Activated naive CD4-positive, alpha-beta T cell treated with anti-CD3 and anti-CD28 coated beads, Interleukin-2, amount 50 U/mL, for 24 hours (primary cell): ENCODE data around the gene CLIP1.
"Not testable (repeated sequence)": the region's sequence is repeated elsewhere in the genome, so short reads cannot be mapped to it uniquely, and the experiment has no call there.

Source experiments
- H3K27ac Mint-ChIP-seq: one replicate; pipeline ENCODE4 v1.8.0; 2021; ENCODE audit warnings: mild to moderate bottlenecking, mixed read lengths
- H3K27me3 Mint-ChIP-seq: one replicate; pipeline ENCODE4 v1.8.0; 2021; ENCODE audit warnings: mixed read lengths
- H3K36me3 Mint-ChIP-seq: one replicate; pipeline ENCODE4 v1.8.0; 2021; ENCODE audit warnings: mixed read lengths
- H3K4me1 Mint-ChIP-seq: one replicate; pipeline ENCODE4 v1.8.0; 2021; ENCODE audit warnings: mixed read lengths
- H3K4me3 Mint-ChIP-seq: one replicate; pipeline ENCODE4 v1.8.0; 2021; ENCODE audit warnings: mild to moderate bottlenecking, mixed read lengths
- H3K9me3 Mint-ChIP-seq: one replicate; pipeline ENCODE4 v1.8.0; 2021; ENCODE audit warnings: mixed read lengths

CLIP1 gene

DNA sequence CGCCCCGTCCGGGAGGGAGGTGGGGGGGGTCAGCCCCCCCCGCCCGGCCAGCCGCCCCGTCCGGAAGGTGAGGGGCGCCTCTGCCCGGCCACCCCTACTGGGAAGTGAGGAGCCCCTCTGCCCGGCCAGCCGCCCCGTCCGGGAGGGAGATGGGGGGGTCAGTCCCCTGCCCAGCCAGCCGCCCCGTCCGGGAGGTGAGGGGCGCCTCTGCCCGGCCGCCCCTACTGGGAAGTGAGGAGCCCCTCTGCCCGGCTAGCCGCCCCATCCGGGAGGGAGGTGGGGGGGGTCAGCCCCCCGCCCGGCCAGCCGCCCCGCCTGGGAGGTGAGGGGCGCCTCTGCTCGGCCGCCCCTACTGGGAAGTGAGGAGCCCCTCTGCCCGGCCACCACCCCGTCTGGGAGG lies 64.9 kb downstream of the CLIP1 start:
- peaks cover 11% of the 10 kb centered on the region for H3K4me1 Mint-ChIP-seq
- peaks cover 16% of the 10 kb centered on the region for H3K36me3 Mint-ChIP-seq
- not testable (repeated sequence) for H3K9me3 Mint-ChIP-seq, H3K4me3 Mint-ChIP-seq, H3K27me3 Mint-ChIP-seq, H3K27ac Mint-ChIP-seq

DNA sequence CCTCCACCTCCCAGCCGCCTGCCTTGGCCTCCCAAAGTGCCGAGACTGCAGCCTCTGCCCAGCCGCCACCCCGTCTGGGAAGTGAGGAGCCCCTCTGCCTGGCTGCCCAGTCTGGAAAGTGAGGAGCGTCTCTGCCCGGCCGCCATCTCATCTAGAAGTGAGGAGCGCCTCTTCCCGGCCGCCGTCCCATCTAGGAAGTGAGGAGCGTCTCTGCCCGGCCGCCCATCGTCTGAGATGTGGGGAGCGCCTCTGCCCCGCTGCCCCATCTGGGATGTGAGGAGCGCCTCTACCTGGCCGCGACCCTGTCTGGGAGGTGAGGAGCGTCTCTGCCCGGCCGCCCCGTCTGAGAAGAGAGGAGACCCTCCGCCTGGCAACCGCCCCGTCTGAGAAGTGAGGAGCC lies 65.5 kb downstream of the CLIP1 start:
- H3K36me3 Mint-ChIP-seq, result peaks cover 16% of the 10 kb centered on the region

DNA sequence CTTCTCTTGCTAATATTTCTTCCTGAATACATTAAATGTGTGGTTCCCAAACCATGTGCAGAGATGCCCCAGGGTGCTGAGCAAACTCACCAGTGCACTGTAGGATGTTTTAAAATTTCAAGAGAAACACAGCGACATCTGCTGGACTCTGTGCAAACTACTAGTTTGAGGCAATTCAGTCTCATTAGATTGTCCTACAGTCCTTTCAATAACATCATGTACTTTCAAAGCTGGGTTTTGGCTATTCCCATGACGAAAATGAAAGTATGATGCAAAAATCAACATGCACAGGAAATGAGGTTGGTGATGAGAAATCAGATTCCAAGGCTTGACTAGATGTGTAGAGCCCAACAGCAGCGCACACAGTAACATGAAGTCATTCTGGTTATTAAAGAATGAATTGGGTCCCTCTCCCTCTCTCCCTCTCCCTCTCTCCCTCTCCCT lies 66.3 kb downstream of the CLIP1 start:
- Mint-ChIP-seq H3K36me3 (peaks cover 16% of the 10 kb centered on the region), H3K4me1 (peaks cover 15% of the 10 kb centered on the region), H3K27ac (no peak overlapping the region), H3K27me3 (no peaks in the 10 kb centered on the region), H3K9me3 (no peaks in the 10 kb centered on the region), H3K4me3 (no peak overlapping the region)

More for the DNA sequence above, 65.5 kb downstream of the CLIP1 start:
- H3K9me3 Mint-ChIP-seq, H3K4me3 Mint-ChIP-seq, H3K27me3 Mint-ChIP-seq, H3K27ac Mint-ChIP-seq: not testable (repeated sequence)
- H3K4me1 Mint-ChIP-seq, result peaks cover 15% of the 10 kb centered on the region

DNA sequence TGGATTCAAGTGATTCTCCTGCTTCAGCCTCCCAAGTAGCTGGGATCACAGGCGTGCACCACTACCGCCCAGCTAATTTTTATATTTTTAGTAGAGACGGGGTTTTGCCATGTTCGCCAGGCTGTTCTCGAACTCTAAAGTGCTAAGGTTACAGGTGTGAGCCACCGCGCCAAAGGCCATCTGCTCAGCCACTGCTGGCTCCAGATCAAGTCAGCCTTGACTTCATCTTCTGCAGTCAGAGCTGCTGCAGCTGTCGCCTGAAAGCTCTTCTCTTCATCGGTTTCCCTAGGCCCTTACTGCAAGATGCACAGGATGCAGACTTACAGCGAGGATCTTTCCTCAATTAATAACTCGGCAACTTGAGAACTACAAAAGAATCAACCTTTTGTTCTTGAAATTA lies 66.8 kb downstream of the CLIP1 start:
- Mint-ChIP-seq H3K27ac (no peak overlapping the region), H3K27me3 (no peaks in the 10 kb centered on the region), H3K36me3 (peaks cover 17% of the 10 kb centered on the region), H3K4me1 (peaks cover 15% of the 10 kb centered on the region), H3K9me3 (no peaks in the 10 kb centered on the region), H3K4me3 (no peak overlapping the region)

DNA sequence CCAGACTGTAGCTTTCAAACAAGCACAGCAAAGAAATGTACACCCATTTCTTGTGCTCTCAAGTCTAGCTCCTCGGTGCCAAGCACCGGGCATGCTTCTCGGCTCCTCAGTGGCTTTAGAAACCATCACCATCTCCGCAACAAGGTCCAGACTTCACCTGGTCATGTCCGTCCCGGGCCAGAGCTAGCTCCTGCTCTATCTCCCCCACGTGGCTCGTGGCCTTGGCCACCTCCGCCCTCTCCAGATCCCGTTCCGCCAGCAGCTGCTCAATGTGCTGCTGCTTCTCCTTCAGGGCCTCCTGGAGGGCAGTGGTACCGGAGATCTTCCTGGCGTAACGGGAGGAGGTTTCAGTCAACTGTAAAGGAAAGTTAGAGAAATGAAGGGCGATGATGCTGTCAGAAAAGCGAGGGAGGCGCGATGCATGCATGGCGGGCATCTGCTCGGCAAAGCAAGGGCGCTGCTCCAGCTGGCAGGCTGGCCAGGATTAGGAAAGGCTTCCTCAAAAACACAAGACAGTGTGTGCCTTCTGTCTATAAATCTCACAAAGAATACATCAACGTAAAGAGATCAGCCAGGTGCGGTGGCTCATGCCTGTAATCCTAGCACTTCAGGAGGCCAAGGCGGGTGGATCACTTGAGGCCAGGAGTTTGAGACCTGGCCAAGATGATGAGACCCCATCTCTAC lies 67.4 kb downstream of the CLIP1 start:
- no peaks in the 10 kb centered on the region for H3K9me3 Mint-ChIP-seq
- H3K27ac Mint-ChIP-seq, result no peak overlapping the region
- peaks cover 15% of the 10 kb centered on the region for H3K4me1 Mint-ChIP-seq
- peaks cover 19% of the 10 kb centered on the region for H3K36me3 Mint-ChIP-seq
- no peak overlapping the region for H3K4me3 Mint-ChIP-seq
- H3K27me3 Mint-ChIP-seq, result no peaks in the 10 kb centered on the region

DNA sequence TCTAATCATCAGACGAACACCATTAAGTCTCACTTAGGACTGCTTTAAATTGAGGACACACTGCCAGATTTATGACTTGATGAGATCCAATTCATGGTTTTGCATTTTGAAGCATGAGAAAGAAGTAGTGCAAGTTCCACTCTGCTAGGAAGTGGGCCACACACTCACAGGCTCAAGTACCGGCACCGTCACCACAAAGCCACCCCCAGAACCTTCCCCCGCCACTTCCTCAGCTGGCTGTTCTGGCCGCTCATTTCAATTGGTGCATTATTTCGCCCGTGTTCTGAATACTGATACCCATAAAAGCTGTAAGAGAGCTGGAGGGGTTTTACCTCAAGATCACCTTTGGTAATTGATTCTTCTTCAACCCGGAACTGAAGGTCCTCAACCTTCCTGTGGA lies 70.1 kb downstream of the CLIP1 start:
- peaks cover 15% of the 10 kb centered on the region for H3K4me1 Mint-ChIP-seq
- H3K4me3 Mint-ChIP-seq, result no peak overlapping the region
- no peaks in the 10 kb centered on the region for H3K9me3 Mint-ChIP-seq
- no peaks in the 10 kb centered on the region for H3K27me3 Mint-ChIP-seq
- H3K36me3 Mint-ChIP-seq, result peaks cover 20% of the 10 kb centered on the region
- no peak overlapping the region for H3K27ac Mint-ChIP-seq

DNA sequence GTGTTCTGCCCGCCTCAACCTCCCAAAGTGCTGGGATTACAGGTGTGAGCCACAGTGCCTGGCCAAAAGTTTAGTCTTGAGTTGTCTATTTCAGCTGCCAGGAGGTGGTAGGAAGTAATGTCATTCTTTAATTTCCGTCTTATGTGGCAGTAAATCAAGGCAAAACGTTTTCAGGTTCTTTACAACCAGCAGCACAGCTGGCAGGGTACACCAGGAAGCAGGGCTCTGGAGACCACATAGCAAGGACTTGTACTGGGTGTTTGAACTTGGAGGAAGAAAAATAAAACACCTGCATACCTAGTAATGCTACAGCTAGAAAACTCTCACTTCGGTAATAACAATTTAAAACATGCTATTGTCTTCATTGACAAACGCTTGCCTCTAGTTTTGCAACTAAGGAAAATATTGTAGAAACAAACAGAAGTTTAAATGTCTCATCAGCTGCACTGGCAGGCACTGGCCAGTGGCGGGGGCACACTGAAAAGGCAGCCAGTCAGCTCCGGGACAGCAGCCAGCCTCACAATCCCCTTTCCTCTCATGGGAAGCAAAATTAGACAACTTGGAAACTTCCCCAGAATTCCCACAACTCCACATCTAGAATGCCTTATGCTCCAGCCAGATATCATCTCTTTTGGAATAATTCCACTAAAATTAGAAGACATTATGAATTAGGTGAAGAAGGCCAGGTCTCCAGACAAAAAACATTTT lies 72.2 kb downstream of the CLIP1 start:
- no peaks in the 10 kb centered on the region for H3K27me3 Mint-ChIP-seq
- H3K4me3 Mint-ChIP-seq, result no peak overlapping the region
- H3K27ac Mint-ChIP-seq, result no peak overlapping the region
- peaks cover 9% of the 10 kb centered on the region for H3K4me1 Mint-ChIP-seq
- H3K9me3 Mint-ChIP-seq, result no peaks in the 10 kb centered on the region
- peaks cover 17% of the 10 kb centered on the region for H3K36me3 Mint-ChIP-seq

DNA sequence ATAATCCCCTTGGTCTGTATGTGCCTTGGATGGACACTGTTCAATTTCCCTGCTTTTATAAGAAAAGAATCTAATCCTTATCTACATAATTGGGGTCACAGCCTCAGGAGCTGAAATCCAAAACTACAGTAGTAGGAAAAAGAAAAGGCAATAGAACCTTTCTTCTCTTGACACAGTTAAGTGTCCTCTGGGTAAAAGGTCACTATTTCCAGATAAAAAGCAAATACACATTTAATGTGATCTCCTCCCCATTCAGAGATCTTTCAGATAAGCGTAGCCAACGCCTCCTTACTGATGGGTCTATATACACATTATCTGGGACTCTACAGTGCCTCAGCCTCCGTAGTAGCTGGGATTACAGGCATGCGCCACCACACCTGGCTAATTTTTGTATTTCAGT lies 73.4 kb downstream of the CLIP1 start:
- H3K36me3 Mint-ChIP-seq, result peaks cover 11% of the 10 kb centered on the region
- H3K9me3 Mint-ChIP-seq, result no peaks in the 10 kb centered on the region
- no peak overlapping the region for H3K4me3 Mint-ChIP-seq
- peaks cover 9% of the 10 kb centered on the region for H3K4me1 Mint-ChIP-seq
- no peak overlapping the region for H3K27ac Mint-ChIP-seq
- H3K27me3 Mint-ChIP-seq, result no peaks in the 10 kb centered on the region

DNA sequence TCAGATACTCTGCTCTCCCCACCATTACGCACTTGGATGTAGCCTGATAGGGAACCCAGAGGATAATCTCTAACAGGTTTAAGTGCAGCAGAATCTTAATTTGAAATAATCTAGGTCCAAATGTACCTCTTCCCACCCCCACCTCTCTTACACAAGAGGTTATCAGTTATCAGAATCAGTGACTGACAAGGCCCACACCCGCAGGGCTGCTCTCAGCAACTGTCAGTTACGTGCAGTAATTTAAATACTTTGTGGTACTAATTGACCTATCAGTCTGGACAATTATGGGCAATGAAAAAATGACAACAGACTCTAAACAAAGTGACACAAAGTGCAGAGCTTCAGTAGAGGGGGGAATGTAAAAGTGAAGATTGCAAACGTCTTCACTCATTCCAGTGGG lies 74.0 kb downstream of the CLIP1 start:
- H3K36me3 Mint-ChIP-seq, result peaks cover 10% of the 10 kb centered on the region
- H3K27ac Mint-ChIP-seq, result no peak overlapping the region
- no peaks in the 10 kb centered on the region for H3K27me3 Mint-ChIP-seq
- H3K4me1 Mint-ChIP-seq, result peaks cover 9% of the 10 kb centered on the region
- H3K9me3 Mint-ChIP-seq, result no peaks in the 10 kb centered on the region
- H3K4me3 Mint-ChIP-seq, result no peak overlapping the region

DNA sequence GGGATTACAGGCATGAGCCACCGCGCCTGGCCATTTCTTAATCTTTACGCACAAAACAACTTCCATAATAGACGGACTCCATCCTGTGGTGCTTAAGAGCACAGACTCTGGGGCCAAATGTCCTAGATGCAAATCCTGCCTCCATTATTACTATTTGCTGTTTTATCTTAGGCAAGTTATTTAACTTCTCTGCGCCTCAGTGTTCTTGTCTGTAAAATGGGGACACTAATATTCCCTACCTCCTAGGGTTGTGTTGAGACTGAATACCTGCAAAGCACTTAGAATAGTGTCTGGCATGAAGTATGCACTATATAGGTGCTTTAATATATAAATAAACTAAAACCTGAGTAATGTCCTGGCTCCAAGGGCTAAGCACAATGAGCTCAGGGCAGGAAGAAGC lies 76.4 kb downstream of the CLIP1 start:
- H3K36me3 Mint-ChIP-seq, result peaks cover 10% of the 10 kb centered on the region
- no peaks in the 10 kb centered on the region for H3K4me1 Mint-ChIP-seq
- H3K4me3 Mint-ChIP-seq, result no peak overlapping the region
- no peaks in the 10 kb centered on the region for H3K9me3 Mint-ChIP-seq
- H3K27me3 Mint-ChIP-seq, result no peaks in the 10 kb centered on the region
- no peak overlapping the region for H3K27ac Mint-ChIP-seq

DNA sequence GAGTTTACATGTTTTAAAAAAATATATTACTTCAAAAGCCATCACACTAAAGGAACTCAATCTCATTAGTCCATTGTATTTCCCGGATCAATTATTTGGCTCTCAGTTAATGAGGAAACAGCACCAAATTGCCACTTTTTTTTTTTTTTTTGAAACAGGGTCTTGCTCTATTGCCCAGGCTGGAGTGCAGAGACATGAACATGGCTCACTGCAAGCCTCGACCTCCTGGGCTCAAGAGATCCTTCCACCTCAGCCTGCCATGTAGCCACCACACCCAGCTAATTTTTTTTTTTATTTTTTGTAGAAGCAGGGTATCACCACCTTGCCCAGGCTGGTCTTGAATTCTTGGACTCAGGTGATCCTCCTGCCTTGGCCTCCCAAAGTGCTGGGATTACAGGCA lies 77.4 kb downstream of the CLIP1 start:
- Mint-ChIP-seq H3K36me3 (peaks cover 7% of the 10 kb centered on the region), H3K4me1 (no peaks in the 10 kb centered on the region), H3K9me3 (no peaks in the 10 kb centered on the region), H3K27me3 (no peaks in the 10 kb centered on the region), H3K4me3 (no peak overlapping the region), H3K27ac (no peak overlapping the region)

DNA sequence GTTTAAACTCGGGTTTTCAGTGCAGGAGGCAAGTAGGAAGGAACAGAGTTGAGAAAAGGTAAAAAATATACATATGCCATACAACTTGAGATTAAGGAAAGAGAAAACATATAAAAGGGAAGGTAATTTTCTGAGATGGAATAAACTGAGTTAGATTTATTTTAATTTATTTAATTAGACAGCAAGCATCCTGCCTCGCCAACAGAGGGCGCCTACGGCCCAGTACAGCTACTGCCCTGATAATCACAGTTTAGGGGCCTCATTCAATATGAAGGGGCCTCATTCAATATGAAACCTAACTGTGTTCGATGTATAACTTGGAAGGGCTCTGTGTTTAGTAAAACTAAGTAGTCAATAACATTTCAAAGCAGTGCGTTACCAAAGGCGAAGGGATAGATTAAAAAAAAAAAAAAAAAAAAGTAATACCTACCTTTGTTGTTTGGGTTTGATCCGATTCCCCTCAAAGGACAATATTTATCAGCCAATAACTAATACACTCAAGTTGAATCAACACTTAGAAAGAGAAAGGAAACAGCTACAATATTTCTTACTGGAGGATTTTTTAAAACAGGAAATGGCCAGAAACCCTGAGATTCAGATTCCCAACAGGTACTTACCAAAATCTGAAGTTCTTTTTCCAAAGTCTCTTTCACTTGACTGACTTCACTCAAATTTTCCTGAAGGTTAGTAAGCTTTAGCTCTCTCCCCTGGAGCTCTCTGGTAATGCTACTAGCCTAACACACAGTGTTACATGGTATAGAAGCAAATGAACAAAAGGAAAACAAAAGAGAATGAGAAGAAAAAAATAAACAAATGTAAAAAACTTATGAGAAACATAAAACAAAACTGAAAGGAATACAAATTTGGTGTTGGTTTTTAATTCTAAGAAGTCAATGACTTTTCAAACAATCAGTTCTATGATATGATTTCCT lies 86.2 kb downstream of the CLIP1 start:
- Mint-ChIP-seq H3K4me1 (peaks cover 11% of the 10 kb centered on the region), H3K27ac (peak overlapping the region; percentile 13), H3K27me3 (no peaks in the 10 kb centered on the region), H3K4me3 (no peak overlapping the region), H3K36me3 (peaks cover 8% of the 10 kb centered on the region), H3K9me3 (no peaks in the 10 kb centered on the region)

DNA sequence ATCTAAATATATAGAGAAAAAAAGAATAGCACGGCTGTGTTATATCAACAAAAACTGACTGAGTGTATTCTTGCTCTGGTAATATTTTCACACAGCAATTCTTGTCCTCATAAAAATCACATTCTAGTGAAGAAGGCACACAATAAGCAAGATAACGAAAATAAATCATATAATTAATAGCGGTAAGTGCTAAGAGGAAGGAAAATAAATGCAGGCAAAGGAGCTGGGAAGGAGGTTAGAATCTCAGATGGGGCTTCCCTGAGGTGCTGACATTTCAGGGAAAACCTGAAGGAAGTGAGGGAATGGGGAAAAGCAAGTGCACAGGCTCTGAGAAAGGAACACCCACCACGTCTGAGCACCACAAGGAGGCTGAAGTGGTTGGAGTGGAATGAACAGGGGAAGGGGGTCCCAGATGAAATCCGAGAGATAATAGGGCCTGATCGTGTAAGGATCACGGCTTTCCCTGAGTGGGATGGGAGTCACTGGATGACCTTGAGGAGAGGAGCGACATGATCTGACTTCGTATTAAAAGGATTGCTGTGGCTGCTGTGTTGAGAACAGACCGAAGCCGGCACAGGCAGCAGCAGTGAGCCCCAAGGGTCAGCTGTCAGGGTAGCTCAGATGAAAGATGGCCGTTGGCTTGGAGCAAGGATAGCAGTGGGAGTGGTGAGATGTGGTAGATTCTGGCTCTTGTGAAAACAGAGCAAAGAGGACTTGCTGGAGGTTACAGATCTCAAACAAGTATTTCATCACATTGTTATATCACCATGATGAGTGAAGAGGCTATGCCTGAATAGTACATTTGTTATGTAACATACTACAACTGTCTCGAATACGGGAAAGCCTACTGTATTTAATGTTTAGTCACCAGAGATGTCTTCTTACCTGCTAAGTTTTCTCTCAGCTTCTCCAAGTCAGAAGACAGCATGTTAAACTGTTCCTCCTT lies 89.1 kb downstream of the CLIP1 start:
- no peak overlapping the region for H3K27ac Mint-ChIP-seq
- no peak overlapping the region for H3K4me3 Mint-ChIP-seq
- H3K36me3 Mint-ChIP-seq, result peaks cover 10% of the 10 kb centered on the region
- peaks cover 11% of the 10 kb centered on the region for H3K4me1 Mint-ChIP-seq
- H3K9me3 Mint-ChIP-seq, result no peaks in the 10 kb centered on the region
- H3K27me3 Mint-ChIP-seq, result no peaks in the 10 kb centered on the region

DNA sequence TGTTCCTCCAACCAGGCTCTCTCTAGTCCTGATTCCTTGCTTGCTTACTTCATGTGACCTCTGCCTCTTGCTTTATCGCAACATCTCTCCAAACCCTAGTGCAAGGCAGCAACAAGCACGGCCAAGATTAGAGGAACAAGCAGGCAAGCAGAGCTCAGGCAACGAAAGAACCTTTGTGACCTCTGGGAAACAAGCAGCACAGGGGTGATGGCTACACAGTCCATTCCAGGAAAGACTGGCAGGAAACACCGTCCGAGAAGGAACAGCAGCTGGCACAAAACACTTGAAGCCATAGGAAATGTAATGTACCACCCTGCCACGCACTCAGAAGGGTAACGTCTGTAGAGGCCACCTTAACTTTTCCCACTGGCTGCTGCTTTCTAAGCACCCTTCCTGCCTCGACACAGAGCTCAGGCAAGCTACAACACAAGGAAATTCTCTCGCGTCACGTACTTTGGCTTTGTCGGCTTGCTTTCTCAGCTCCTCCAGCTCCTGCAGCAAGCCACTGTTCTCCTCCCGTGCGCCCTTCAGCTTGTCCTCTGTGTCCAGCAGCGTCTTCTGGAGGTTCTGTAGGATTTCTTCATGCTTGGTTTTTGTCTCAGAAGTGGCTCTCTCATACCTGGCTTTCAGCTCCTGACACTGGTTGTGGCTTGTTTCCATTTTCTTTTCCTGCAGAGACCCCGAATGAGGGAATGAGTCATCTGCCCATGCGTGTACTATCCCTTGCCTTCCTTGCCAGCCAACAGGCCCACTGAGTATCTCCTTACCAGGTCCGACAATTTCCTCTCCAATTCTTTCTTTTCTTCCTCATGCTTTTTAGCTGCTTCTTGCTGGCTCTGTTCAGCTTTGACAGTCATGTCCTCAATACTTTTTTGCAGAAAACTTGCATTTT lies 94.7 kb downstream of the CLIP1 start:
- H3K36me3 Mint-ChIP-seq, result peaks cover 14% of the 10 kb centered on the region
- H3K4me1 Mint-ChIP-seq, result peaks cover 23% of the 10 kb centered on the region
- peak overlapping the region; percentile 53 for H3K4me3 Mint-ChIP-seq
- no peaks in the 10 kb centered on the region for H3K27me3 Mint-ChIP-seq
- H3K9me3 Mint-ChIP-seq, result no peaks in the 10 kb centered on the region
- peak overlapping the region; percentile 63 for H3K27ac Mint-ChIP-seq
